HL-60 (cell line): Measurements from ENCODE around the gene TEDDM1.

ENCODE experiments used
- DNase-seq, 2 experiments: peaks; one replicate each; pipeline ENCODE4 v3.0.0-alpha.2; 2010 to 2020; ENCODE audit warnings: low read depth in 1 of 2, low spot score in 1 of 2
- H3K27ac ChIP-seq: fragments of 250-450 bp; sonication (Bioruptor Pico); replicated peaks from 2 replicates; pipeline ENCODE4 v1.5.1; 2020; ENCODE audit warnings: mild to moderate bottlenecking, moderate library complexity
- H3K27me3 ChIP-seq: fragments of 250-450 bp; sonication (Bioruptor Pico); 2 replicates; pipeline ENCODE4 v1.5.1; 2021; ENCODE audit warnings: mild to moderate bottlenecking, moderate library complexity; ENCODE audit not compliant: insufficient read depth, poor library complexity, severe bottlenecking
- H3K4me3 ChIP-seq: replicated peaks from 2 replicates; pipeline ENCODE4 v1.5.1; 2011; ENCODE audit warnings: mild to moderate bottlenecking, control low read depth, low read length; ENCODE audit not compliant: insufficient read depth
- CTCF ChIP-seq: IDR thresholded peaks from one replicate; pipeline ENCODE4 v1.5.1; 2011; ENCODE audit warnings: low read length, control low read depth, inconsistent platforms; ENCODE audit not compliant: insufficient read depth
- GABPA ChIP-seq: IDR thresholded peaks from 2 replicates; pipeline ENCODE4 v1.6.1; 2012; ENCODE audit warnings: low read depth
- POLR2AphosphoS5 ChIP-seq: IDR thresholded peaks from 2 replicates; pipeline ENCODE4 v1.6.1; 2012; ENCODE audit warnings: low read depth
- REST ChIP-seq: IDR thresholded peaks from 2 replicates; pipeline ENCODE4 v1.6.1; 2012; ENCODE audit warnings: low read depth; ENCODE audit not compliant: insufficient replicate concordance
- SPI1 ChIP-seq: IDR thresholded peaks from 2 replicates; pipeline ENCODE4 v1.6.1; 2012; ENCODE audit warnings: low read depth, mild to moderate bottlenecking, borderline replicate concordance

TEDDM1 gene

GRCh38 chr1:182430263-182431068 lies 30.0 kb upstream of the TEDDM1 start:
- 0 out of 2 replicates have a peak overlapping the region, but pooled peaks have one; percentile 35 for H3K27ac ChIP-seq
- no peaks in the 10 kb centered on the region for H3K27me3 ChIP-seq
- peak; percentile 45 to 87 for DNase-seq
- TF ChIP-seq GABPA (no peak), REST (no peak), POLR2AphosphoS5 (no peak), SPI1 (no peak), CTCF (no peak)
- no peak overlapping the region for H3K4me3 ChIP-seq

GRCh38 chr1:182428043-182428442 lies 27.6 kb upstream of the TEDDM1 start:
- no peak for TF ChIP-seq CTCF
- TF ChIP-seq REST, result no peak
- TF ChIP-seq SPI1, result no peak
- no peak for TF ChIP-seq GABPA
- no peak for TF ChIP-seq POLR2AphosphoS5
- no peak overlapping the region for H3K4me3 ChIP-seq
- no peaks in the 10 kb centered on the region for H3K27me3 ChIP-seq
- H3K27ac ChIP-seq, result no peak overlapping the region
- DNase-seq, result no peak

- no peak overlapping the region for H3K27ac ChIP-seq
- TF ChIP-seq CTCF, result no peak
- no peak for TF ChIP-seq REST
- no peak for TF ChIP-seq POLR2AphosphoS5
- no peak for TF ChIP-seq GABPA
- no peaks in the 10 kb centered on the region for H3K27me3 ChIP-seq
- no peak for DNase-seq
- H3K4me3 ChIP-seq, result no peak overlapping the region
These were observed 26.3 kb upstream of the TEDDM1 start for GRCh38 chr1:182426442-182427430.
